Chondrocyte (in vitro differentiated cells): Measurements from ENCODE around the gene TNIK. TPM values are rescaled to one million over a fixed set of nuclear protein-coding genes. Genes with fewer than 3 reads are reported as not detected.
A peak's percentile ranks its signal among the peaks of the same experiment; 100 is the strongest.

Experiments
- DNase-seq: peaks from one replicate; pipeline ENCODE4 v3.0.0; 2021; ENCODE audit warnings: mixed read lengths, low spot score
- H3K27ac Mint-ChIP-seq: one replicate; pipeline ENCODE4 v1.8.0; 2021; ENCODE audit warnings: mild to moderate bottlenecking, moderate library complexity, mixed read lengths; ENCODE audit not compliant: unreplicated experiment
- H3K27me3 Mint-ChIP-seq: 2 replicates; pipeline ENCODE4 v1.8.0; 2021; ENCODE audit warnings: low read depth, mixed read lengths
- H3K36me3 Mint-ChIP-seq: 2 replicates; pipeline ENCODE4 v1.8.0; 2021; ENCODE audit warnings: low read depth, mixed read lengths
- H3K4me1 Mint-ChIP-seq: 2 replicates; pipeline ENCODE4 v1.8.0; 2021; ENCODE audit warnings: low read depth, mild to moderate bottlenecking, mixed read lengths
- H3K4me3 Mint-ChIP-seq: one replicate; pipeline ENCODE4 v1.8.0; 2021; ENCODE audit warnings: mild to moderate bottlenecking, moderate library complexity, mixed read lengths; ENCODE audit not compliant: unreplicated experiment
- H3K9me3 Mint-ChIP-seq: 2 replicates; pipeline ENCODE4 v1.8.0; 2021; ENCODE audit warnings: low read depth, mixed read lengths
- total RNA-seq: library from RNA; stranded (reverse); gene quantifications from 3 replicates; pipeline ENCODE4 v1.2.1, GENCODE V29; 2021
- TF ChIP-seq, protein P1 (sequence below): fragments of 200-600 bp; sonication (generic); IDR thresholded peaks from 2 replicates; pipeline ENCODE4 v1.5.0; 2021; ENCODE audit warnings: antibody characterized with exemption, mild to moderate bottlenecking, moderate library complexity

Gene TNIK
- total RNA-seq, 1 donor from 2014 or later: 17.5 TPM

- no peak for DNase-seq
Measured at GRCh38 chr3:171333784-171334464, 126.3 kb downstream of the TNIK start.

GRCh38 chr3:171330938-171331337 lies 129.3 kb downstream of the TNIK start:
- no peak for DNase-seq
- no peaks in the 10 kb centered on the region for H3K9me3 Mint-ChIP-seq
- no peaks in the 10 kb centered on the region for H3K27me3 Mint-ChIP-seq
- peaks cover 29% of the 10 kb centered on the region for H3K4me1 Mint-ChIP-seq
- H3K36me3 Mint-ChIP-seq: no peaks in the 10 kb centered on the region
- TF ChIP-seq, protein P1, sequence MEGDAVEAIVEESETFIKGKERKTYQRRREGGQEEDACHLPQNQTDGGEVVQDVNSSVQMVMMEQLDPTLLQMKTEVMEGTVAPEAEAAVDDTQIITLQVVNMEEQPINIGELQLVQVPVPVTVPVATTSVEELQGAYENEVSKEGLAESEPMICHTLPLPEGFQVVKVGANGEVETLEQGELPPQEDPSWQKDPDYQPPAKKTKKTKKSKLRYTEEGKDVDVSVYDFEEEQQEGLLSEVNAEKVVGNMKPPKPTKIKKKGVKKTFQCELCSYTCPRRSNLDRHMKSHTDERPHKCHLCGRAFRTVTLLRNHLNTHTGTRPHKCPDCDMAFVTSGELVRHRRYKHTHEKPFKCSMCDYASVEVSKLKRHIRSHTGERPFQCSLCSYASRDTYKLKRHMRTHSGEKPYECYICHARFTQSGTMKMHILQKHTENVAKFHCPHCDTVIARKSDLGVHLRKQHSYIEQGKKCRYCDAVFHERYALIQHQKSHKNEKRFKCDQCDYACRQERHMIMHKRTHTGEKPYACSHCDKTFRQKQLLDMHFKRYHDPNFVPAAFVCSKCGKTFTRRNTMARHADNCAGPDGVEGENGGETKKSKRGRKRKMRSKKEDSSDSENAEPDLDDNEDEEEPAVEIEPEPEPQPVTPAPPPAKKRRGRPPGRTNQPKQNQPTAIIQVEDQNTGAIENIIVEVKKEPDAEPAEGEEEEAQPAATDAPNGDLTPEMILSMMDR: no peak
- H3K4me3 Mint-ChIP-seq: no peak overlapping the region
- H3K27ac Mint-ChIP-seq: no peak overlapping the region

More at GRCh38 chr3:171333784-171334464, 126.3 kb downstream of the TNIK start:
- no peaks in the 10 kb centered on the region for H3K36me3 Mint-ChIP-seq
- H3K4me1 Mint-ChIP-seq: peaks cover 21% of the 10 kb centered on the region
- TF ChIP-seq, protein P1: no peak
- H3K4me3 Mint-ChIP-seq: no peak overlapping the region
- no peaks in the 10 kb centered on the region for H3K9me3 Mint-ChIP-seq
- H3K27ac Mint-ChIP-seq: no peak overlapping the region
- H3K27me3 Mint-ChIP-seq: no peaks in the 10 kb centered on the region

DNA sequence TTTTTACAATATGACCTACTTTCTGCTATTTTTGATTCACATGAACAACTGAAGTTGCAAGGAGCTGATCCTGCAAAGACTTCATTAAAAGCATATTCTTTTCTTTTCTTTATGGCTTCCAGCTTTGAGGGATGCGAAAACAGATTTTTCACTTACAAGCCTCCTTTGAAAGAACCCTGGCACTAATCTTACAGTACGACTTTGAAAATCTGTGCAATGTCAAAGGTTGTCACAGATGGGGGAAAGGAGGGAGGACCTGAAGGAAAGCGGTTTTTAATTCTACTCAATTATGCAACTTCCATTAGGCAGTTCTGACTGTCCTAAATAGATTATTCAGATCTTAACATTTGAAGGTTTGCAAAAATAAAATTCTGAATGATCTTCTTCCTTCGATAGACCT lies 130.5 kb downstream of the TNIK start:
- Mint-ChIP-seq H3K9me3 (no peaks in the 10 kb centered on the region), H3K4me1 (peaks cover 27% of the 10 kb centered on the region), H3K27ac (no peak overlapping the region), H3K4me3 (no peak overlapping the region), H3K27me3 (no peaks in the 10 kb centered on the region), H3K36me3 (no peaks in the 10 kb centered on the region)
- TF ChIP-seq, protein P1: no peak
- no peak for DNase-seq

DNA sequence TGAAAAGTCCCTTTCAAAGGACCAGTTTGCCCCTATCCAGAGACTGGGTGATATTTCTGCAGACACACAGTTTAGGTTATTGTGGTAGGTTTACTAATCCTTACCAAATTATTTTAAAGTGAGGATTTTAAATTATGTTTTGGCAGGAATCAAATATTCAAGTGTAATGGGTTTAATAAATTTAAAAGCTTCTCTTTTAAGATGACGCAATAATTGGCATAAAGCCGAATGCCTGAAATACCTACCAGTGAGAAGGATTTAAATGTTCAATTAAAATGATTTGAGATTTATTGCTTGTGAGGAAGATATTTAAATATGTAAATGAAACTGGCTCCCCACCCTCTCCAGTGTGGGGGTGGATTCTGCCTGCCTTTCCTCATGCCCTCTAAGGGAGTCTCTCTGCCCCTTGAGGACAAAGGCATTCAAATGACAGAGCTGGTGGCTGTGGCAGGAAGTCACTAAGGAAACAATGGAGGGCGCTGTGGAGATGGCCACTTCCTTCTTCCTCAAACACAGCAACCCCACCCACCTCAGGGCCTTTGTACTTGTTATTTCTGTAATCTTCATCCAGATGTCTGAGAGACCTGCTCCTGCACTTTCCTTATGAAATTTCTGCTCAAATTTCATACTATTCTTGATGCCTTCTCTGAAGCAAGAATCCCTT lies 131.7 kb downstream of the TNIK start:
- no peaks in the 10 kb centered on the region for H3K36me3 Mint-ChIP-seq
- H3K4me1 Mint-ChIP-seq: peaks cover 26% of the 10 kb centered on the region
- H3K9me3 Mint-ChIP-seq: no peaks in the 10 kb centered on the region
- no peaks in the 10 kb centered on the region for H3K27me3 Mint-ChIP-seq
- no peak overlapping the region for H3K27ac Mint-ChIP-seq
- H3K4me3 Mint-ChIP-seq: no peak overlapping the region
- TF ChIP-seq, protein P1: peak; percentile 42
- no peak for DNase-seq

DNA sequence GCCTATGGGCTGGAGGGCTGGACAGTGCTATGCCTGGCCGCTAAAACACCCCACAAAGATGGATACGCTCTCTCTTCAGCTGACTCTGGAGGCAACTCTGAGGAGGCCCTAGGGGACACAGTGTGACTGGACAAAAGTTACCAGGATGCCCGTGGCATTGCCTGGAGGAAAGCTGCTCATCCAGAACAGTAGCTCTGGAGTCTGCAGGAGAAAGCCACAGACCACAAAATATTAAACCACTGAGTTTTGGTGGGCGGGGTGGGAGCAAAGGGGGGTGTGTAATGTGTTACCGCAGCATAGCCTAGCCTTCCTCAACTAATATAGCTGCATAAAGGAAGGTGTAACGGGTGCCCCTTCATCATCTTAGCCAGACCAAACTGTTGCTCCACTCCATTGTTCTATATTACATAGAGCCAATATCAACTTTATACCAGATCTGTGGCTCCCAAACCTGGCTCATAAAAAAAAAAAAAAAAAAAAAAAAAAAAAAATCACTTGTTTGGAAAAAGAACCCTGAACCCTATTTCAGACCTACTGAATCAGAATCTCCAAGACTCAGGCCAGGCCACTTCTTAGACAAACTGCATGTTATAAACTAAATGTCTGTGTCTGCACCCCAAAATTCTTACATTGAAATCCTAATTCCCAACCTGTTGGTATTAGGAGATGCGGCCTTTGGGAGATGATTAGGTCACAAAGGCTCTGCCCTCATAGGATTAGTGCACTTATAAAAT lies 132.6 kb downstream of the TNIK start:
- H3K27me3 Mint-ChIP-seq: no peaks in the 10 kb centered on the region
- DNase-seq: no peak
- H3K4me1 Mint-ChIP-seq: peaks cover 34% of the 10 kb centered on the region
- TF ChIP-seq, protein P1: no peak
- no peaks in the 10 kb centered on the region for H3K36me3 Mint-ChIP-seq
- no peak overlapping the region for H3K27ac Mint-ChIP-seq
- H3K9me3 Mint-ChIP-seq: no peaks in the 10 kb centered on the region
- H3K4me3 Mint-ChIP-seq: no peak overlapping the region
